CD1c-positive myeloid dendritic cell (primary cell): ENCODE data around the gene COL4A1.

Experiments
- DNase-seq: peaks from one replicate; pipeline ENCODE4 v3.0.0-alpha.2; 2016; ENCODE audit errors: extremely low spot score

The COL4A1 gene

DNA sequence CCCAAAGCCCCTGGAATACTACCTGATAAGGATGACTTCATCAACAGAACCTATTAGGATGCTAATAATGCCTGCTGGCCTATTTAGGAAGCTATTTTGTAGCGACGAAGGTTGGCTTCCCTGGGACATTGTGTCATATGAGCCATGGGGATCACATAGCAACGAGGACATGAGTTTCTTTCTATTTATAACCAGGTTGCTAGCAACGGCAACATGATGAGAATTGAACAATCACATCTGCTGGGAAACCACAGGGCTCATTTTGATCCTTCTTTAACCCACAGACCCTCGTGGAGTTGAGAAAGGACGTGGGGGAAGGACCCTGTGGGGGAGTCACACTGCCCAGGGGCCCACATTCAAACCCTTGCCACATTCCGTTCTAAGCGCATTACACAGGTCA is 172.2 kb downstream of the COL4A1 start:
- peak; percentile 26 for DNase-seq

DNA sequence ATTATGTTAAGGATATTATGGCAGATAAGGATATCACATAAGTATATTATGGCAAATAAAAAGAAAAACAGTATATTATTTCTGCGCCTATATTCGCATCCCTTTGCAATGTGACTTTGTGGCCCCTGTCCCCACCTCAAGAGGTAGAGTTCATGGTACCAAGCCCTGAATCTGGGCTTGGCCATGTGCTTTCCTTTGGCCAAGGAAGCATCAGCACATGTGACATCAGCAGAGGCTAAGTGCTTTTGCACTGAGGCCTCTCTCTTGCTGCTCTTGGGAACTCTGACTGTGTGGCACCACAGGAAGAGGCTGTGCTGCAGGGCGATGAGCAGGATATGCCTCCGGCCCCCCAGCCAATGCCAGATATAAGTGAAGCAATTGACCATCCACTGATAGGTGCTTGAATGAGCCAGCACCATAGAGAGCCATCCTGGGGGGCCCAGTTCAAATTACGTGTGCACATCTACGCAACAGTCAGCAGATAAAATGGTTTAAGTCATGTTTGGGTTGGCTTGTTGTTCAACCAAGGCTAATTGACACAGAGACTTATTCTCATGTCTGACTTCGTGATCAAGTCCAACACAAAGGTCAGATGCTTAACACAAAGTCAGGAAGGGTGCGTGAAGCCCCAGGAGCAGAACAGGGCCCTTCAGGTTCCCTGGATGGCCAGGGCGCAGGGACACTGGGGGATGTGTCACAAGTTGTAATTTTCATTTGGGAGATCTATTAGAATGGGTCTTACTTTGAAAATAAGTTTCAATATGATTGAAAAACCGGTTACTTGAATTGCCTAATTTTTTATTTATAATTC is 173.3 kb downstream of the COL4A1 start:
- DNase-seq = no peak

DNA sequence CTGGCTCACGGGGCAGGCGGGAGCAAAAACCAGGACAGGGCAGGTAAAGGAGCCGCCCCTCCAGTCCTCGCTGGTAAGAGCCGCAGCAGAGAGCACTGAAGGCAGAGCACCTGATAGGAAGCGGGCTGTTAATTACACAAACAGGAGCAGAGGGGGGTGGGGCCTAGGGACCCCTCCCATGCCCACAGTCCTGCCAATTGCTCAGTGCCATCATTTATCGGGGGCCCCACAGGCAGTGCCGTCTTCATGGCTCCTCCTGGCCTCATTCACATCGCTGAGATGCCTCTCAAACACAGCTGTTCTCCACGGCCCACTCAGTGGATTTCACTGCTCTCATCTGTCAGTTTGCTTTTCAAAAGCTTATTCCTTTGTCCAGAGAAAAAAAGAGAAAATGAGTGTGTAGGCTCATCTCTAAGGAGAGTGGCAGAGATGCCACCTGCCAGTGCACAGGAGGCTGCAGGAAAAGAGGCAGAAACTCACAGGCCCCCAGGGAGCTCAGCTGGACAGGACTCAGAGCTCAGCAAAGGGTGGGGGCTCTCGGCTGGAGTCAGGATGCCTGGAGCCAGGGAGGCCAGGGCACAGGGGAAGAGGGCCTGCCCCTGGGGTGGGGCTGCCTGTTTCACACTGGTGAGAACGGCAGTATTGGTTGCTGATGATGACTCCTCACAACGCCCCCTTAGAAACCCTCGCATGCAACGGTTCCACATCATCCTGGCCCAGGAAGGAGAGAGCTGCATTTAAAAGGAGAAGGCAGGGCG is 174.6 kb downstream of the COL4A1 start:
- no peak for DNase-seq

DNA sequence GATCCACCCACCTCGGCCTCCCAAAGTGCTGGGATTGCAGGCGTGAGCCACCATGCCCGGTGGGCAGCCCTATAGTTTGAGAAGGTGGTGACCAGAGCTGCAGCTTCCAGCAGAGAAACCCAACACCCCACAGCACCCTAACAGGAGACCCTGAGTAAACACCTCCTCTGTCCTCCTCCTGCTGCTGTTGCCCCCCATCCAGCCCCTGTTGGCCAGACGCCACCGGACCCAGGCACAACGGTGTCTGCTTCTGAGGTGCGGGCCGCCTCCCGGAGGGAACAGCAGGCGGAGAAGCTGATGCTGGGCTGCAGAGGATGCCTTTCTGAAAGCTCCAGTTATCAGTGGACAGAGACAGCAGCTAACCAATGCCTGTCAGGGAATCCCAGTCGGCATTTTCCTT is 175.5 kb downstream of the COL4A1 start:
- DNase-seq = no peak

DNA sequence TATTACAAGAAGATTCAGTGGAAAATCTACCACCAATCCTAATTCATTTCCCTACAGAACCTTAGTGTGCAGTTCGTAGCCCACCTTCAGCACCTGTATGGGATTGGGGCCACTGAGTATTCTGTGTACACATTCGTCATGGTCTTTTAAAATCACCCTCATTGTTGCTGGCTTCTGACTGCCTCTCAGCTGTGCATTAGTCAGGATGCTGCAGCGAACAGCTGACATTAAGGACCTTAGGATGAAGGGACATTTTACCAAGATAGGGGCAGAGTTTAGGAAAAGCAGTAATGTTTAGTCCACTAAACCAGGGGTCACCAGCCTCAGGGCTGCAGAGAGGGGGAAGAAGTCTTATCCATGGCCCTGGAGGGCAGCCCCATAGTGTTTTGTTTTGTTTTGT is 176.5 kb downstream of the COL4A1 start:
- no peak for DNase-seq

DNA sequence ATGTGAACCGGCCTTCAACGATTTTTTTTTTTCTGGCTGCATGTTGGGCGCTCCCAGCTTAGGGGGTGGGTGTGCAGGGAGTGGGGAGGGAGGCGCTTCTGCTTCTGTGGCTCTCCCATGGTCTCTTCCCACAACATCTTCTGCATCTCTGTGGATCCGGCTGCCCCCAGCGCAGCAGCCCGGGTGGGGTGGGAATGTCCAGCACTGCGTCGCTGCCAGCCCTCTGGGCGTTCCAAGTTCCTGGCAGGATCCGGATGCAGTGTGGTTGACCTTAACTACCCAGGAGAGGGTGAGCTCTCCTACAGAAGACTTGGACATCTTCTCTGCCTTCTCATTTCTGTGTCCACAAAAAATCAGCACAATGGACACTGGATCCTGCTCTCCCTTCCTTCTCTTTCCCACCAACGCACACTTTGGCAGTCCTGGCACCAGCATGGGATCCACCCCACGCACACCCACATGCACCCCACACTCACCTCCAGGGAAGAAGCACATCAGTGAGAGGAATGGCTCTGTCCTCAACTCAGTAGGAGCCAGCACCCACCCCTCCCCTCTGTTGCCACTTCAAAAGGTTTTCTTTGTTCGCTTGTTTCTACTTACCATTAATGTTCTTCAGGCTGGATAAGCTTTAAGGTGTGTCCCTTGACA is 177.3 kb downstream of the COL4A1 start:
- DNase-seq = no peak

DNA sequence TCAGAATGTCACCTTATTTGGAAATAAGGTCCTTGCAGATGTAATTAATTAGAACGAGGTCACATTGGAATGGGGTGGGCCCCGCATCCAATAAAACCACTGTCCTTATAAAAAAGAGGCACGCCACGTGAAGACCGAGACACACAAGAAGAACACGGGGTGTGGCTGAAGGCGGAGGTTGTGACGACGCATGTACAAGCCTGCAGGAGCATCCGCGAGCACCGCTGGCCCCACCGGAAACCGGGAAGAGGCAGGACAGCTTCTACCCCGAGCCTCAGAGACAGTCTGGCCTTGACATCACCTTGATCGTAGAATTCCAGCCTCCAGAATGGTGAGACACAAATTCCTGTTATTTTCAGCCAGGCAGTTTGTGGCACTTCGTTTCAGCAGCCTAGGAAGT is 177.9 kb downstream of the COL4A1 start:
- no peak for DNase-seq

DNA sequence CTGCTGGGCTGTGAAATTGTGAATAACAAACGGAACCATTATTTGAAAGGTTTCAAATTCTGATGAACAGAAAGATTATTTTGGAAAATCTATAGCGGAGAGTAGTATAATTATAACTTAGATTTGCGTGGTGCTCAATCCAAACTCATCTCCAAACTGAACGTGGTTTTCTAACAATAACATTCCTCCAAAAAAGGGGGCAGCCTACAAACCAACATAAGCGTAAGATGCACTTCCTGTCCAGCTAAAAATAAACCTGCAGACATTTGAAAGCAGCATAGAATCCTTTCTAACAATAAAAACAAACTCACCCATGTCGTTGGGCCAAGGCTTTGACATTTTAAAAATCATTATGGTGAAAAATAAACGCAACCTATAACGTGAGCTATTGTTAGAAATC is 178.4 kb downstream of the COL4A1 start:
- DNase-seq = no peak

DNA sequence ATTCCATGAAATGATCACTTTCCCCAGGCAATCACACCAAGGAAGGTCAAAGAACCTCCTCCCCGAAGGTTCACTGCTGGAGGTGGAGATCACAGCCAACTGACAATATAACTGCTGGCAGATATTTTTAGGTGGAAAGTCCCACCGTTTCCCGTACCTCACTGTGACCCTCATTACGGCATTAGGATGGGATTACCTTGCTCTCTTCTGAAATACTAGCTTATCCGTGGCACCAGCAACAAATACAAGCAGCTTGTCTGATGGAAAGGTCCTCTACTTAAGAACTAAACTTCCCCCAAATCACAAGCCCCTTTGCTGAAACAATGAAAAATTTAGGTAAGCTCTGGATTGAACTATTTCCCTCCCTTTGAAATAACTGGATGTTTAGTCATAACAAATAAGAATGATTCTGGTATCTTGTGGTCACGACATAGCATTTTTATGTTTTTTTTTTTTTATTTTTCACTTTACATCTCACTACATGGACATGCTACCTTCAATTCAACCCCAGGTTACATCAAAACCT is 178.9 kb downstream of the COL4A1 start:
- DNase-seq = no peak

DNA sequence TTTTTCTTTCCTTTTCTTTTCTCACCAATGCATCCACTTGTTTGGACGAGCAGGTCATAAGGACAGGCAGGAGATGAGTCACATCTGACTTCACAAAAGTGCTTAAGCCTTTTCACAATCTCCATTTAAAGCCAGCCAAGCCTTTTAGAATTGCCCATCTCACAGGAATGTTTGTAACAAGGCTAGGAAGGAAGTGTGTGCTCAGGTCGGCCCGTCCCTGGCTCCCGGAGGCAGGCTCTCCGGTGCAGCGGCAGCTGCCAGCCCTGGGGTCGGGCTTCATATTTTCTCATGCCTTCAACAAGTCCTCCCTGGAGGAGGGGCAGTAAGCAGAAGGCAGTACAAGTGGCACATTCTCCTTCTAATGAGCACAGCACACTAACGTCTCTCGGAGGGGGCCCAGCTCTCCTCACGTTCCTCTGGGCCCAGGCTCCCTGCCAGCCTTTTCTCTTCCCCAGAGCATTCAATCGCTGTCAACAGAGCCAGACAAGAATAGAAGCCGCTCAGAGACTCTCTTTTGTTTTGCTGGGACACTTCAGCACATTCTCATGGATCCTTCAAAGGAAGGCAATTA is 180.5 kb downstream of the COL4A1 start:
- no peak for DNase-seq

DNA sequence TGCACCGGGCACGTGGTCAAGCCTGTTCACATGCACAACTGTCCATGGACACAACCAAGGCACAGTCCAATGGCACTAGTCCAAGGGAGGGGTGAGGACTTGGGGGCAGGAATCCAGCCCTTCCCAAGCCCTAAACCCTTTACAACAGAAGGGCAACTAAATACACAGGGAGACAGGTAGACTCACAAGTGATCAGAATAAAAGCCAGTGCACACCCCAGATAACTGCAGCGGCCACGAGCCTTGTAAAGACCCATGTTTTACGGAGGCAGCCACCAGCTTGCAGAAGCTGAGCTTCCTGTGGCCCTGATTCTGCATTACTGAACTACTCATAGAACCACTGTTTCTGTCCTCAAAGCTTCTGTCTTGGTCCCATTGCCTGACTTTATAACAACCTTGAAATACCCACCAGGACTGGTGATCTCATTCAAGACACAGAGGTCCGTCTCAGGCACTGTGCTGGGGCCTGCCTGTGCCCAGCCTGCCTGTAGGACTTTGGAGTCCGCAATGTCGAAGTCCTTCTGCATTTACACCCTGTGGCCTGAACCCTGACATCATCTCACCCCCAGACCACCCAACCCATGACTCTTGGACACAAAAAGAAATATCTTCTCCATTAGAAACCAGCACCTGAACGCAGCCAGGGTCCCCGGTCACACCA is 181.2 kb downstream of the COL4A1 start:
- DNase-seq = no peak

DNA sequence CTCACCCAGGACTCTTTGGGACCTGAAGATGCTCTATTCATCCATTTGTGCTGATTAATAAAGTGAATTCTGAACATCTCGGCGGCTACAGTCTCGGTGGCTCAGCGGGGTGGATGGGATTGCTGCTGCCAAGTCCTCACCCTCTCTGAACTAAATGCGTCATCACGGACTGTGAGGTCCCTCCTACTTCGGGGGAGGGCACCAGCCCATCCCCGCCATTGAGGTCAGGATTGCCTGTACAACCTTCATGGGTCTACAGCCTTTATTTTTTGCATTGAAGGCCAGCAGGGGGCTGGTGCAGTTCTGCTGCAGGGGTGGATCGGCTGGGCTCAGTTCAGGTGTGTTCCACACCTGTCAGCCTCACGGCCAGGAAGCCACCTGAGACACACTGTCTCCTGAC is 181.8 kb downstream of the COL4A1 start:
- no peak for DNase-seq

DNA sequence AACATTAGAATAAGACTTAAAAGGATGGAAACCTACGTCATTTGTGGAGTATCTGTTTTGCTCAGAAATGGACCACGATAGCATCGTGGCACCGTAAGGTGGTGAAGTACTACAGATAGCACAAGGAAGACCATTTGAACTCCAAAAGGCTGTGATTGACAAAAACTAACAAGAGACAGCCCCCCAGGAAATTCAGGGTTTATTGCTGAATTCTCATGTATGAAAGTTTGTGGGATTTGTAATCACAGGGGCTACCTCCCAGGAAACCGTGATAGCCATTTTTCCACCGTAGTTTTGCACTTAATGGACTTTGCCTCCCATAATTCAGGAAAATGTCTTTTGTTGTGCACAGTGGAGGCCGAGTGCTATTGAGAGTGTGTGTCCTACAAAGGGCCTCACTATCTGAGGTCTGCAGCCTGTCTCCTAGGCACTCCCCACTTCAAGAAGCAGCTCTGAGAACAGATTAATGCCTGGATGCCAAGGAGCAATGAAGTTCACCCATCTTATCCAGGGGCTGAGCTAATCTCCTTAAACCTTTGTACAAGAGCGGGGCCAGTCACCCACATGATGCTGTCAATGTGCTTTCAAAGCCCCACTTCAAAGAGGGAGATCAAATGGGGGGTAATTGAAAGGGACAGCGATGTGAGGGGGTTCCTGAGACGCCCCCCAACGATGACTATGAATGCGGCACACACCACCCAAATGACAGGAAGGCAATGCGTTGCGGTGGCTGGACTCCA is 182.6 kb downstream of the COL4A1 start:
- DNase-seq = no peak

DNA sequence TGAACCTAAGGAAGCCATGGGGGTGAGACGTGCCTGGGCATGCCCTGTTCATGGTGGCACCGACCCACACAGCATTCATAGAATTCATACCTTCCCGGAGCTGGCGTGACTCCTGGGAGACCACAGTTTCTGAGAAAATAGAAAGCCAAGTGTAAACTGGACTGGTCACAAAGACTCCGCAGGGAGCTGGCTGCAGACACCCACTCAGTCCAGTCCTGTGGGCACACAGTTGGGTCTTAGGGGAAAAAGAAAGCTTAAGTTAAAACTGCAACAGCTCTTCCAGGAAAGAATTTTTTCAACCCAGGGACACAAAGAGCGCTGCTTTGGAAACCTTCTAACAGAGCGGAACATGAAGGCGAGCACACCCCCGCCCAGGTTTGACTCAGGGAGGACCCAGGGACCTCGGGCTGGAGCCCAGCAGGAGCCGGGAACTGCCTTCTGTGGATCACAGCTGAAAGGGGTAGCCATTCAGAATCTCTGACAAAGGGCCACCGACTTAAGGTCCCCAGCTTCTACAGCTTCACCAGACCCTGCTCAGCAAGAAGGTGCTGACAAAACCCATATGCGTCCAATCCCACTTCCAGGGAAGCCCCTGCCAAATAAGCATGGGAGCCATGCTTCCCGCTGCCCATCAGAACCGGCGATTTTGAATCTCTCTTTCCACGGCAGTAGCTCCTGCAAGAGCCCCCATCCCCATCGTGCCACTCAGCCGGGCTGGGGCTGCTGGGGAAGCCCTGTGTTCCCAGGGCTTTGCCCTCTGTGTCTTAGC is 183.7 kb downstream of the COL4A1 start:
- no peak for DNase-seq

DNA sequence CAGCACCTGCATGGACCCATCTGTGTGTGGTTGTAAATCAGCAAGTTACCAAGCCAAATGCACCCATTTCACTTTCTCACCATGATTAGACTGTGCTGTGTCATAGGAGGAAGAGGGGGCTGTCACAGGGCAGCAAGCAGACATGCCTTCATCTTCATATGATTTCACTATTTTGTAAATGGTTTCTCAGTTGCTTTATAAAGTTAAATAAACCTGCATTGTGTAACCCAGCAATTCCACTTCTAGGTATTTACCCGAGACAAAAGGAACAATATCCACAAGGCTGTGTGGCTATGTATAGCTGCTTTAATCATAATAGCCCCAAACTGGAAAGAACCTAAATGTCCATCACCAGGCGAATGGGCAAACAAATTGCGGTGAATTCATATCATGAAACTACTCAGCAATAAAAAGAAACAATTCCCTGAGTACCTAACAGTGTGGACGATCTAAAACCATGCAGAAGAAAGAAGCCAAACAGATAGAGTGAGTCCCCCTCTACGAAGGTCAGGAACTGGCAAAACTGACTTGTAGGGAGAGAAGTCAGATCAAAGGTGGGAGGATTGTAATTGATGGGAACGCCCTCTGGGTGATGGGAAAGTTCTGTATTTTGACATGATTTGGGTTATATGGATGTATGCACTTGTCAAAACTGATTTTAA is 185.4 kb downstream of the COL4A1 start:
- no peak for DNase-seq

DNA sequence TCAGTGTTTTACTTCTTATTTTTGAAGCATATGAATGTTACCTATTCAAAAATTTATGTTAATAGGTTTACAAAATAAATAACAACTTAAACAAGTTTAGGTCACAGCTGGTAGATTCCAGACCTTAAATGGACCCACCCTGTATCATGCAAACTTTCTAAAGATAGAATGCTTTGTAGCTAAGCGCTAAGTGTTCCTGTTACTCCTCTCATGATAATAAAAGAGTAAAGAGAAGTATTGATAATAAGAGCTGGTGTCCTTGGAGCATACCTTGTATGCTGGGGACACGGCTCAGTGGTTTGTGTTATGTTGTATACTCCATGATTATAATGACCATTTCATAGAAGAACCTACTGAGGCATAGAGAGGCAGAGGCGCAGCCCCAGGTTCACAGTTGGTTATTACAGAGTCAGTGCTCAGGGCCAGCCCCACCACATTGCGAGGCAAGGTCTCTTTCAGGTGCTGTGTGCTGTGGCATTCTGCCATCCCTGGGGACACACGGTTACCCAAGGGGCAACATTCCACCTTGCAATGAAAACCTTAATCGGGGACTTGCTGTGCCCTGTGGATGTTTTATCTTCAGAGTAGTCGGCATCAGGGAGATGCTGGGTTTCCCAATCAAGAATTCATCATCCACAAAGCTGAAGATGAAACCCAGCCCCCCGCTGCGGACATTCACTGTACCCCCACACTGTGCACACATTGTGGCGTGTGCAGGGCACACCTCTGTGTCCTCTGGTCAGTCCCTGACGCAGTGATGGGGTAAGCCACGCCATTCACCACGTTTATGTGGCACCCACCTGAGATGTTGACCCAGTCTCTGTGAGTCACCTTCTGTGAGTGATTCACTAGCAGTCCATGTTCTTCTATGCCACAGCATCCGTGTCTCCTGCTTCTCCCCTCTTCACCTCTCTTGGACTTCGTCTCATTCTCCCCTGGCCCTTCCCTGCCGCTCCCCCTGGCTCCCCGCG is 186.7 kb downstream of the COL4A1 start:
- no peak for DNase-seq

DNA sequence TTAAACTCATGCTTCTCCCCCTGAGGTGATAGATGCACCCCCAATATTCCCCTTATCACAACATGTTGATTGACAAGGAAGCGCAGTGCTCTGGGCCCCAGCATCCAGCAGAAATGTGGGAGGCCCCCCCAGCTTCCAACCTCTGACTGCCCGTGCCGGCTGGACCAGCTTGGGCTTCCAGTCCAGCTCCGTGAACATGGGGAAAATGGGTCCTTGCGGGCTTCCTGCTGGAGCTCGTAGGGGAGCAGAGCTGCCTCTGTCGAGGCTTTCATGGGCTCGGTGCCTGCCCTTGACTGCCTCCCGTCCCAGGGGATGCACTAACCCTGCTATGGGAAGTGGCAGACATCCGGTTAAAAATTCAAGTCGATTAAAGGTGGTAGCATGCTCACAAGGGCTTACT is 188.9 kb downstream of the COL4A1 start:
- DNase-seq = no peak

DNA sequence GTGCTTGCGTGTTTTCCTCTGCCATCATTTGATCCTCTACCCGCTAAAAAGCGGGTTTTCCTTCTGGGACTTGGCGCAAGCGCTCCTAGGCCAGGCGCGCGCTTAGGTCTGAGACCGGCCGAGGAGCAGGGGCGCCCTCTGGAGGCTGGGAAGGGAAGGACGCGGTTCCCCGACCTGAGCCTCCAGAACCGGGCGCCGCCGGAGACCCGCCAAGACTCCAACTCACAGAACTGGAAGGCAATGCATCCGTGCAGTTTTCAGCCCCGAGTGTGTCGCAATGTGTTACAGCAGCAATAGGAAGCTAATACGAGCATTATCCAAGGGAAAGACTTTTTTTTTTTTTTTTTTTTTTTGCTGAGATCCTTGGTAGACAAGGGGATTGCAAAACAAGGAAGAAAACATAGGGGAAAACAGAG is 190.9 kb downstream of the COL4A1 start:
- peak; percentile 66 for DNase-seq
